H1 (cell line): ENCODE measurements around the gene GDPD5. TPM values are rescaled to one million over a fixed set of nuclear protein-coding genes. Genes with fewer than 3 reads are reported as not detected.

Experiments used
- CTCF ChIA-PET: fragments of 300-600 bp; sonication (Branson Sonifier 250); formaldehyde crosslinking; loops from one replicate; lab custom pipeline; 2021; ENCODE audit not compliant: partially characterized antibody; lab: Charles Lee
- POLR2A ChIA-PET: fragments of 300-600 bp; sonication (Branson Sonifier 250); formaldehyde crosslinking; loops from one replicate; lab custom pipeline; 2021; ENCODE audit warnings: inconsistent platforms; ENCODE audit not compliant: partially characterized antibody; lab: Charles Lee
- DNase-seq, 2 experiments: peaks; one replicate each; pipeline versions ENCODE4 v3.0.0 to v3.0.0-alpha.2; 2010 to 2022; ENCODE audit warnings: low spot score in 2 of 2, low read depth in 1 of 2, mixed read lengths in 1 of 2
- FAIRE-seq: peaks from 2 replicates; lab custom pipeline; 2011; peaks lifted over from hg19 to GRCh38; lab: Jason Lieb, UNC
- H2AFZ ChIP-seq: 2 replicates; pipeline ENCODE4 v1.8.1; 2012; ENCODE audit warnings: low read length, inconsistent platforms
- H2AK5ac ChIP-seq: 2 replicates; pipeline ENCODE4 v1.6.1; 2013; ENCODE audit warnings: low read depth, low read length
- H2BK120ac ChIP-seq: replicated peaks from 2 replicates; pipeline ENCODE3; 2013; ENCODE audit warnings: low read depth, low read length, inconsistent platforms
- H2BK12ac ChIP-seq: 2 replicates; pipeline ENCODE4 v1.6.1; 2013; ENCODE audit warnings: low read depth, low read length
- H2BK15ac ChIP-seq: 2 replicates; pipeline ENCODE4 v1.6.1; 2013; ENCODE audit warnings: low read length
- H2BK20ac ChIP-seq: 2 replicates; pipeline ENCODE4 v1.6.1; 2013; ENCODE audit warnings: low read length
- H2BK5ac ChIP-seq: 2 replicates; pipeline ENCODE4 v1.6.1; 2013; ENCODE audit warnings: low read depth, low read length
- H3K14ac ChIP-seq: 2 replicates; pipeline ENCODE4 v1.6.1; 2013; ENCODE audit warnings: inconsistent platforms; ENCODE audit not compliant: insufficient read length
- H3K18ac ChIP-seq: 2 replicates; pipeline ENCODE4 v1.6.1; 2013; ENCODE audit warnings: low read length; ENCODE audit errors: extremely low read depth
- H3K23ac ChIP-seq: 2 replicates; pipeline ENCODE4 v1.6.1; 2013; ENCODE audit warnings: inconsistent platforms; ENCODE audit not compliant: insufficient read length
- H3K23me2 ChIP-seq: 2 replicates; pipeline ENCODE4 v1.6.1; 2013; ENCODE audit warnings: low read depth, low read length
- H3K27ac ChIP-seq: 2 replicates; pipeline ENCODE4 v1.6.1; 2011; ENCODE audit warnings: low read depth, low read length, inconsistent platforms
- H3K27me3 ChIP-seq, 4 experiments: replicated peaks in 1 of 4; 1 replicate in 1 of 4; 2 replicates in 3 of 4; pipeline versions ENCODE4 v1.6.1 to v1.8.1; 2011 to 2013; ENCODE audit warnings: low read length in 3 of 4, mild to moderate bottlenecking in 3 of 4, inconsistent platforms in 2 of 4, mixed read lengths in 2 of 4, moderate library complexity in 1 of 4; ENCODE audit not compliant: control insufficient read depth in 3 of 4, insufficient read depth in 3 of 4; ENCODE audit errors: extremely low read depth in 1 of 4
- H3K36me3 ChIP-seq, 4 experiments: 2 replicates each; pipeline versions ENCODE4 v1.6.1 to v1.8.1; 2011 to 2013; ENCODE audit warnings: mild to moderate bottlenecking in 4 of 4, low read length in 3 of 4, moderate library complexity in 2 of 4, control low read depth in 1 of 4, inconsistent platforms in 1 of 4; ENCODE audit not compliant: insufficient read depth in 4 of 4, control insufficient read depth in 2 of 4
- H3K4ac ChIP-seq: replicated peaks from 2 replicates; pipeline ENCODE3; 2013; ENCODE audit warnings: low read length, low read depth, mixed read lengths, inconsistent platforms; ENCODE audit not compliant: insufficient read length
- H3K4me1 ChIP-seq, 4 experiments: replicated peaks in 1 of 4; 1 replicate in 1 of 4; 2 replicates in 3 of 4; pipeline versions ENCODE4 v1.6.1 to v1.8.1; 2011 to 2013; ENCODE audit warnings: low read length in 3 of 4, inconsistent platforms in 2 of 4, mixed read lengths in 1 of 4; ENCODE audit not compliant: insufficient read depth in 4 of 4, control insufficient read depth in 3 of 4
- H3K4me2 ChIP-seq, 2 experiments: 2 replicates each; pipeline versions ENCODE4 v1.6.1 to v1.8.1; 2011 to 2013; ENCODE audit warnings: low read depth in 2 of 2, low read length in 2 of 2, control low read depth in 1 of 2, inconsistent platforms in 1 of 2, mild to moderate bottlenecking in 1 of 2; ENCODE audit not compliant: insufficient read depth in 1 of 2
- H3K4me3 ChIP-seq, 4 experiments: fragments of 200-600, 300-600 bp in 1 of 4; sonication (generic), shearing (Covaris generic), sonication (Bioruptor Twin) in 1 of 4; 2 replicates each; pipeline versions ENCODE4 v1.5.1 to v1.8.1; 2011 to 2016; ENCODE audit warnings: low read length in 4 of 4, low read depth in 3 of 4, control low read depth in 2 of 4, inconsistent platforms in 2 of 4, mild to moderate bottlenecking in 2 of 4, mixed read lengths in 1 of 4, moderate library complexity in 1 of 4; ENCODE audit not compliant: insufficient read depth in 2 of 4; ENCODE audit errors: extremely low read depth in 1 of 4
- H3K56ac ChIP-seq: replicated peaks from 2 replicates; pipeline ENCODE3; 2013; ENCODE audit warnings: low read depth, mild to moderate bottlenecking, mixed read lengths, low read length, inconsistent platforms; ENCODE audit not compliant: insufficient read length
- H3K79me1 ChIP-seq: 2 replicates; pipeline ENCODE4 v1.6.1; 2013; ENCODE audit warnings: low read depth, low read length, control low read depth
- H3K79me2 ChIP-seq, 2 experiments: 2 replicates each; pipeline versions ENCODE4 v1.6.1 to v1.8.1; 2012 to 2013; ENCODE audit warnings: low read length in 2 of 2, mild to moderate bottlenecking in 2 of 2, inconsistent platforms in 1 of 2; ENCODE audit not compliant: insufficient read depth in 2 of 2, control insufficient read depth in 1 of 2
- H3K9ac ChIP-seq, 4 experiments: replicated peaks in 1 of 4; 1 replicate in 1 of 4; 2 replicates in 3 of 4; pipeline versions ENCODE4 v1.6.1 to v1.8.1; 2011 to 2013; ENCODE audit warnings: low read depth in 3 of 4, low read length in 3 of 4, control low read depth in 2 of 4, mild to moderate bottlenecking in 2 of 4, moderate library complexity in 2 of 4, inconsistent platforms in 1 of 4; ENCODE audit errors: extremely low read depth in 1 of 4
- H3K9me3 ChIP-seq, 2 experiments: 2 replicates each; pipeline versions ENCODE4 v1.6.1 to v1.8.1; 2012 to 2013; ENCODE audit warnings: mild to moderate bottlenecking in 2 of 2, moderate library complexity in 2 of 2, control low read depth in 1 of 2, inconsistent platforms in 1 of 2, low read depth in 1 of 2, low read length in 1 of 2, mixed read lengths in 1 of 2; ENCODE audit not compliant: insufficient read depth in 2 of 2
- H4K20me1 ChIP-seq, 2 experiments: replicated peaks in 1 of 2; 2 replicates each; pipeline versions ENCODE3 to v1.8.1; 2011 to 2013; ENCODE audit warnings: inconsistent platforms in 2 of 2, low read length in 2 of 2, mild to moderate bottlenecking in 1 of 2; ENCODE audit not compliant: insufficient read depth in 2 of 2, control insufficient read depth in 1 of 2
- H4K5ac ChIP-seq: 2 replicates; pipeline ENCODE4 v1.6.1; 2013; ENCODE audit warnings: low read length, low read depth, mixed read lengths, inconsistent platforms; ENCODE audit not compliant: insufficient read length
- H4K8ac ChIP-seq: 2 replicates; pipeline ENCODE4 v1.8.0; 2013; ENCODE audit warnings: mild to moderate bottlenecking, moderate library complexity, low read length, inconsistent platforms; ENCODE audit not compliant: insufficient read depth; ENCODE audit errors: extremely low read depth
- H4K91ac ChIP-seq: replicated peaks from 2 replicates; pipeline ENCODE3; 2013; ENCODE audit warnings: low read length, mixed read lengths, inconsistent platforms; ENCODE audit not compliant: insufficient read length
- BCL11A ChIP-seq, 2 experiments: IDR thresholded peaks; one replicate each; pipeline ENCODE4 v1.6.1; 2011; ENCODE audit warnings: low read depth in 2 of 2, low read length in 2 of 2, mild to moderate bottlenecking in 2 of 2
- CBX8 ChIP-seq: fragments of 300-800, 300-1000 bp; sonication (generic); IDR thresholded peaks from 2 replicates; pipeline ENCODE4 v1.7.1; 2016; ENCODE audit warnings: low read depth, low read length, borderline replicate concordance
- MAFK ChIP-seq: IDR thresholded peaks from 2 replicates; pipeline ENCODE4 v1.6.1; 2012; ENCODE audit warnings: low read depth, mild to moderate bottlenecking, improper control_type of control experiment, low read length
- SRF ChIP-seq: IDR thresholded peaks from 2 replicates; pipeline ENCODE4 v1.6.1; 2011; ENCODE audit warnings: mild to moderate bottlenecking, low read depth, low read length, moderate library complexity
- TAF1 ChIP-seq: IDR thresholded peaks from 2 replicates; pipeline ENCODE4 v1.6.1; 2011; ENCODE audit warnings: mild to moderate bottlenecking, low read depth, low read length
- WGBS, 2 experiments: shearing (Covaris generic) in 1 of 2; methylation state at CpG; one replicate each; pipeline versions ENCODE4 v1.1.6 to v1.1.7; 2013 to 2015; ENCODE audit warnings: low lambda C conversion rate in 2 of 2, mixed read lengths in 2 of 2, inconsistent platforms in 1 of 2, low coverage in 1 of 2, missing lambda C conversion rate in 1 of 2; ENCODE audit not compliant: insufficient replicate concordance in 2 of 2, insufficient coverage in 1 of 2, insufficient read length in 1 of 2; ENCODE audit errors: extremely low coverage in 1 of 2, missing lambda C conversion rate in 1 of 2; 5-methylcytosine and 5-hydroxymethylcytosine counted together
- polyA plus RNA-seq, 7 experiments: library from polyadenylated mRNA; depleted of rRNA in 3 of 7; stranded (reverse) in 5 of 7; unstranded in 2 of 7; fragments of >200 nt in 5 of 7; fragments of 200-250 nt in 2 of 7; gene quantifications; 1 replicate in 5 of 7; 2 replicates in 1 of 7; 4 replicates in 1 of 7; pipeline versions ENCODE4 v1.2.1 to v1.2.3, GENCODE V29; 2011 to 2013; ENCODE audit warnings: missing spikeins in 2 of 7, mixed read lengths in 2 of 7
- total RNA-seq: library from RNA; stranded (reverse); fragmentation: NEBNext Ultra II Directional; extraction: Animal tissue kit (Norgen Biotek cat#: 25700); gene quantifications from 2 replicates; pipeline ENCODE4 v1.2.1, GENCODE V29; 2021

Gene GDPD5
- total and polyA plus RNA-seq, 2 of the 8 experiments (the other 6 are each of a cell fraction or from before 2014, with no cell fraction given) = 7.8 to 8.6 TPM

DNA sequence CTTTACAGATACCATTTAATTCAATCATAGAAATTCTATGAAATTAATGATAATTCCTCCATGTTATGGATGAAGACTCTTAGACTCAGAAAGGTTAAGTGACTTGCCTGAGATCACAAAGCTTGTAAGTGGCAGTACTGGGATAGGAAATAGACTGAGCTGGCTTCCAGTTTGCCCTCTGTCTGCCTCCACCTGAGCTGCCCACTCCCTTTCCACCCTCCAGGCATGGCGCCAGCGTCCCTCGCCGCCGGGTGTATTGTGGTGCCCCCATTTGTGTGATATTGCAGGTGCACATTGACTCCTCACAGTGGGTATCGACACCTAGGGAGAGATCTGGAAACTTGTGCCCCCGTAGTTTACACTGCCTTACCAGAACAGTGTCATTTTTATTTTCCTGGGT is 135.8 kb downstream of the GDPD5 start:
- Histone ChIP-seq H4K5ac (no peak overlapping the region), H3K4ac (no peak overlapping the region), H3K23me2 (no peaks in the 10 kb centered on the region), H4K91ac (no peak overlapping the region), H2BK12ac (no peak overlapping the region), H2BK20ac (no peak overlapping the region), H2AK5ac (0 out of 2 replicates have a peak overlapping the region, but pooled peaks have one; percentile 53), H3K79me1 (no peaks in the 10 kb centered on the region), H3K9me3 (no peaks in the 10 kb centered on the region), H2AFZ (no peak overlapping the region), H3K27ac (no peak overlapping the region), H4K8ac (no peak overlapping the region), H3K14ac (no peak overlapping the region), H3K18ac (no peak overlapping the region), H3K23ac (no peak overlapping the region), H2BK5ac (no peak overlapping the region), H3K56ac (no peak overlapping the region), H2BK15ac (no peak overlapping the region), H3K4me3 (no peak overlapping the region), H4K20me1 (no peaks in the 10 kb centered on the region), H3K4me1 (peaks cover 0 to 3% (median 0%) of the 10 kb centered on the region in 4 experiments; a peak in 3 of 7 replicates), H3K9ac (no peak overlapping the region), H2BK120ac (no peak overlapping the region), H3K36me3 (no peaks in the 10 kb centered on the region), H3K4me2 (no peak overlapping the region), H3K27me3 (no peaks in the 10 kb centered on the region), H3K79me2 (no peaks in the 10 kb centered on the region)
- CTCF ChIA-PET = interaction anchor here (1.2 to 16.6 kb wide), 25 partner anchors 8 to 249 kb away, joined by 3 to 327 read pairs (median 13); partner anchors contain the start of gene RPS3
- 93% methylated on average over 7 of the region's 7 CpGs; no CpG with 5 or more reads in 1 of the 2 experiments for WGBS, 2 experiments
- FAIRE-seq (no peak), DNase-seq (no peak)
- POLR2A ChIA-PET = interaction anchor here (1.4 to 20.0 kb wide), 2 partner anchors 9 to 13 kb away, joined by 5 to 269 read pairs; partner anchors contain the start of gene RPS3
- no peak for TF ChIP-seq MAFK
- TF ChIP-seq TAF1 = no peak
- no peak for TF ChIP-seq BCL11A (IDR thresholded peaks at IDR 0.05; ENCODE audit: low read depth in 2 of 2, low read length in 2 of 2)
- TF ChIP-seq CBX8 = no peak
- no peak for TF ChIP-seq SRF
